Measurements from ENCODE around the gene PERP.
A peak's percentile ranks its signal among the peaks of the same experiment; 100 is the strongest.
"Not testable (repeated sequence)": the region's sequence is repeated elsewhere in the genome, so short reads cannot be mapped to it uniquely, and the experiment has no call there.

The PERP gene

GRCh38 chr6:138104618-138105213, 2.5 kb downstream of the PERP start:
- DNase-seq = no peak

GRCh38 chr6:138103871-138104270, 3.3 kb downstream of the PERP start:
- DNase-seq = no peak

DNA sequence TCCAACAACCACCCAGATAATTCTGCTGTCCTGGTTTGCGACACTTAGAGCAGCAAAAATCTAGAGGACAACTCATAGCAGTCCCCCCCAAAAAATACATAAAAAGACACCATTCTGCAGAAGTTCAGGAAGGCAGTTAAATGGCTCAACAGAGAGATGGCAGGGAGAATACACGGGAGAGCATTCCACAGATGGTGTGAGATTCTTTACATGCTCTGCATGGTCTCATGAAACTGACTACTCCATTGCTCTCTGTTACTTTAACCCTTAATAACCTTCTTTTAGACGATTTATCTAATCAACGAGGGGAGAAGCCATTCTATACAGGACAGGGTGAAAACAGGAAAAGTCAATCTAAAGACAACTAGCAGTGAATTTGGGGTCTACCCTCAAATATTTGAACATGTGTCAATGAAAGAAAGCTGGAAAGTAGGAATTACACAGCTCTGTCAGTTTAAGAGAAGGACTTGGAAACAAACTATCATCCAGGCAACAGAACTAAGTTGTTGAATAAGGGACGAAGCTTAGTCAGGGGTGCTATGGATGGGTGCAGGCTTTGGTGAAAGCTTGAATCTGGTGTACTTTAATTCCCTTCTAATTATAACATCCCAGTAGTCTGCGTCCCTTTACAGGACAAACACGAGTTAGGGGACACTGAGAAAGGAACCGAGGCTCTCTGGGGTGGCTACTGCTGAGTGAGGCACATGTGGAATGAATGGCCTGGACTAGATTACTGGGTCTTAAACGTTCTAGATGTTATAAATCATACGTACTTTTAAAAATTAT, 5.1 kb downstream of the PERP start:
- DNase-seq = no peak

DNA sequence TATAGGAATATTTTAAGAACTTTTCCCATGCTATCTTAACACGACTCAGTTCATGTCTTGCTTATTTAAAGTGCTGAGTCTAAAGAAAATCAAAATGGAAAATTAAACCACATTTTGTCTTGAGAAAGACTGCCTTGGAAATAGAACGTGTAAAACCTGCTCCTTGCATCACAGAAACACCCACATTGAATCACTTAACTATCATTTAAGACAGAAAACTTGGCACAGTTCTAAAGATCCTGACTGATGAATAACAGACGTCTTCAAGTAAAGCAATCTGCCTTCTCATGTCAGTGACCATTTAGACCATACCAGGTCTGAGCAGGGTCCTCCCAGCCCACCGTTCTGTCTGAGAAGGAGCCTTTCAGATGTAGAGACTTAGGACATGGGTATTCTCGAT, 7.4 kb downstream of the PERP start:
- DNase-seq = no peak

DNA sequence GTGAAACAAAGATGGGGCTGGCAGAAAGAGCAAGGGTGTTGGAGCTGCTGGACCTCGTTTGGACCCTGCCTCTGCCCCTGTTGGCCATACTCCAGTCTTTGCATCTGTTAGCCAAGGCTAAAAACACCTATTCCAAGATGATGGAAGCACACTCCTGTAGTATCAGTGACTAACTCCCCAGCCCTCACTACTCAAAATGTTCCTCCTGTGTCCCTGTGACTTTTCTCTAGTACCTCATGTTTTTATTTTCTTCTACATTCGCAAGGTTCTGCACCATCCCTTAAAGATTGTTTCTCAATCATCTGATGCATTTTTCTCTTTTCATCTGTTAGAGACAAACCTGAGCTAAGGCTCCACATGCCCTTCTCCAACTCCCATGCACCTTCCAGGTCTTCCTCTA, 8.9 kb downstream of the PERP start:
- no peak for DNase-seq

DNA sequence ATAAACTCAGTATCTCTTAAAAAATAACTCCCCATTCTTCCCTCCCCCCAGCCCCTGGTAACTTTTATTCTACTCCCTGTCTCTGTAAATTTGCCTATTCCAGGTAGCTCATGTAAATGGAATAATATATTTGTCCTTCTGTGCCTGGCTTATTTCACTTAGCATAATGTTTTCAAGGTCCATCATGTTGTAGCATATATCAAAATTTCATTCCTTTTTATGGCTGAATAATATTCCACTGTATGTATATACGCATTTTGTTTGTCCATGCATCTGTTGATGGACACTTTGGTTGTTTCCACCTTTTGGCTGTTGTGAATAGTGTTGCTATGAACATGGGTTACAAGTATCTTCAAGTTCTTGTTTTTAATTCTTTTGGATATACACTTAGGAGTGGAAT, 13.0 kb downstream of the PERP start:
- no peak for DNase-seq

DNA sequence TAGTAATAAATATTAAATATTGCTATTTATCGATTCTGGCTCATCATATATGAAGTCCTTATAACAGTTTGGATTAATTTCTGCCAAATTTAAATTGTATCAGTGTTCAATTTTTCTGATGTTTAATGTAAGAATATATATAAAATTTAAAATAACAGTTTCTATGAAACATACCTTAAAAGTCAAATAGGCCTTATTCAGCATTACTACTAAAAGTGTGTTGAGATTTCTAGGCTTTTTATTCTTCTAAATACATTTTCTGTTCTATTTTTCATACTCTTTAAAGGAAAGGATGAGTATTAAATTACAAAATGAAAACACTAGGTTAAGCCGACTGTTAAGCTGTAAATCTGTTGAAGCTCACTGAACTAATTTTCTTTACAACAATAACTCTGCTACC, 13.6 kb downstream of the PERP start:
- no peak for DNase-seq

GRCh38 chr6:138092686-138093085, 14.5 kb downstream of the PERP start:
- no peak for DNase-seq

DNA sequence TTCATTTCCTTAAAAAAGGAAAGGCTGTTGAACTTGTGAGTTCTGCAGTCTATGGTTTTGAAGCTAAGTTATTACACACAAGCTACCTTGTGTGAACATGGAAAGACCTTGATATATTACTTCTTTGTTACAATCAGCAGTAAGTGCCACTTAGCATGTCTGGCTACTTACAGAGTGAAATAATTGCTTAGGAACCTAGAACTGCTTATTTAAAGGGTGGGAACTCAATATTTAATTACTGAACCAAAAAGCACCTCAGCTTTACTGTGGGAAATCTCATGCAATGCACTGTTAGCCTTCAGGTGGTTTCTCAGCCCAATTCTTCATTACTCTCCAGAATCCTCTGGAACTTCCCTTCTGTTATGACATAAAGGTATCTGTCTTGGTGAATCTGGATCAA, 17.9 kb downstream of the PERP start:
- no peak for DNase-seq

DNA sequence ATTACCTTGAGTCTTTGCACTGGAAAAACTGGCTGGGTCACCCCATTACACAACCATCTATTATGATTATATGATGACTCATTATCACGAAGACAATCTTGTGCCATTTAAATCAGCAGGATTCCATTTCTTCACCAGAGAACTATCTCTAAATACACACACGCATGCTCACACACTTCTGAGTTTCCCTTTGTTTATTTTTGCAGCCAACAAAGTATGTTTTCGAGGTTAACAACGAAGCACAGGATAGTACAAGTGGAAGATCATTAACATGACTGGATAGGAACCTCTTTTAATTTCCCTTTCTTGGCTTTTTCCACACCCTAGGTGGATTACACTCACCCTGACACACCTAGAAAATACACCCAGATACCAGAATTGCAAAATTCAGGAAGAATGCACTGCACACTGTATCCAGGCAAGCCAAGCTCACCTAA, 18.9 kb downstream of the PERP start:
- peak; percentile 44 for DNase-seq

DNA sequence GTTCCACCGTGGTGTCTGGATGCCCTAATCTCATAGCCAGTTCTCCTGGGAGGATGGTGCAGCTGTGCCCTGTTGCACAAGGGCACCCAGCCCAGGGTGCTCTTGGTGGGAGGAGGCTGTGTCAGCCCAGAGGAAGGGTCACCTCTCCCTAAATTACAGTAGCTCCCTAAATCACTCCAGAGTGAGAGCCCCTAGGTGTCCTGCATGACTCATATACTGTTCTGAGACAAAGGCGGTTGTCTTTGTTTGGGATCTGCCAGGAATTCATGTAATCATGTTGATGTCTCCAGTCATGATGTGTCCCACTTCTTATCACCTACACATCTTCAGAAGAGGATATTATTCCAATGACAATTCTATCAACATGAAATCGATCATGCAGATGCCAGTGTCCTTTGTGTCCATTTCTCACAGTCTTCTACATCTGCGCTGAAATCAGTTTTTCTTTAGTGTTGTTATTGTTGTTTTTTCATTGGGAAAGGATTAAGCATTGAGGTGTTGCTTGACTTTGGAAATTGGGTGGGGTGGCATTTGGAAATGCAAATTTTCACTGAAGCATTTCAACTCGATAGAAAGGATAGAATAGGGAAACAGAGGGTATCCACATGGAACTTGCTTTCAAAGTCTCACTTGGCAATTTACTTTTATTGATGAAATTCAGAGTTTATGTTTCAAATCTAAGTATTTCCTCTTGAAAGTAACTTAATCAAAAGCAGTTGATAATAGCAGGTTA, 19.5 kb downstream of the PERP start:
- DNase-seq = no peak

GRCh38 chr6:138086573-138087196, 20.5 kb downstream of the PERP start:
- DNase-seq = no peak

GRCh38 chr6:138085839-138086222, 21.4 kb downstream of the PERP start:
- no peak for DNase-seq

DNA sequence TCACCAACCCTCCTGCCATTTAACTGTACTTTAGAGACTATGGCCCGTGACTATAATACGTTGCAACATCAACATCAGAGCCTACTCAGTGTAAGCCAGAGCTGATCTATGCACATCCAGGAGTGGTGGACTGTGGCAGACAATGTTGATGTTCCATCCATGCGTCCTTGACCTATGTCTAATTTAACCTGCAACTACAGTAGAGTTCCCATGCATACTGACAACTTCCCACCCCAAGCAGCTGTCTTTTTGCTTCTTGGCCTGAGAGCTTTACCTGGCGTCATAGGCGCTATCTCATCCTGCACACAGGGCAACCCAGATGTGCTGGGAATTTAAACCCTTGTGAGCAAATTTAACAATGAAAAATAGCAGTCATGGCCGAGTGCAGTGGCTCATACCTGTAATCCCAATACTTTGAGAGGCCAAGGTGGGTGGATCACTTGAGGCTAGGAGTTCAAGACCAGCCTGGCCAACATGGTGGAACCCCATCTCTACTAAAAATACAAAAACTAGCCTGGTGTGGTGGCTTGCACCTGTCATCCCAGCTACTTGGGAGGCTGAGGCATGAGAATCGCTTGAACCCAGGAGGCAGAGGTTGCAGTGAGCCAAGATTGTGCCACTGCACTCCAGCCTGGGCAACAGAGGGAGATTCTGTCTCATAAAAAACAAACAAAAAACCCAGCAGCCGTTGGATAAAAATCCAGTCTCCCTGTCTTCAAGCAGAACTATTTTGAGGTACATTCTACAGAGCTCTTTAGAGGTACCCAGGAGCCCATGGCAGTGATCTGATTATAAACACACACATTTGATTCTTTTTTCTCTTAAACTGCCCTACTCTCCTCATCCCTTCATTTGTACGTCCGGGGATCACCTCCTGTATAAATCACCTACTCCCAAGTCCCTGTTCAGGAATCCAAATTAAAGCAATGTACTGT, 22.0 kb downstream of the PERP start:
- no peak for DNase-seq

DNA sequence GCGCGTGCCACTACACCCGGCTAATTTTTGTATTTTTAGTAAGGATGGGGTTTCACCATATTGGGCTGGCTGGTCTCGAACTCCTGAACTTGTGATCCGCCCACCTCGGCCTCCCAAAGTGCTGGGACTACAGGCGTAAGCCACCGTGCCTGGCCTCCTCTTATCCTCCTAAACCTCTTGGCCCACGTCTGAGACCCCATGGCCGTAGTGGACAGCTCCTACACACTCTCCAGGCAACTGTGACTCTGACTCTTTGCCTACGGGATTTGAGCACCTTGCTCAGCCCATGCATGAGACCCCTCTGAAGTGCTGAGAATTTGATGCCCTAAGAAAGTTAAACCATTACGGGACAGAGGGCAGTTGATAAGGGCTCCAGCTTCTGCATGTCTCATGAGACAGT, 25.0 kb downstream of the PERP start:
- DNase-seq = no peak

DNA sequence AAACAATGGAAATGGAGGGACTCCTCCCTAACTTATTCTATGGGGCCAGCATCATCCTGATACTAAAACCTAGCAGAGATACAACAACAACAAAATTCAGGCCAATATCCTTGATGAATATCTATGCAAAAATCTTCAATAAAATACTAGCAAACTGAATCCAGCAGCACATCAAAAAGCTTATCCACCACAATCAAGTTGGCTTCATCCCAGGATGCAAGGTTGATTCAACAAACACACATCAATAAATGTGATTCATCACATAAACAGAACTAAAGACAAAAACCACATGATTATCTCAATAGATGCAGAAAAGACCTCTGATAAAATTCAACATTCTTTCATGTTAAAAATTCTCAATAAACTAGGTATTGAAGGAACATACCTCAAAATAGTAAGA, 27.7 kb downstream of the PERP start:
- DNase-seq = not testable (repeated sequence)

DNA sequence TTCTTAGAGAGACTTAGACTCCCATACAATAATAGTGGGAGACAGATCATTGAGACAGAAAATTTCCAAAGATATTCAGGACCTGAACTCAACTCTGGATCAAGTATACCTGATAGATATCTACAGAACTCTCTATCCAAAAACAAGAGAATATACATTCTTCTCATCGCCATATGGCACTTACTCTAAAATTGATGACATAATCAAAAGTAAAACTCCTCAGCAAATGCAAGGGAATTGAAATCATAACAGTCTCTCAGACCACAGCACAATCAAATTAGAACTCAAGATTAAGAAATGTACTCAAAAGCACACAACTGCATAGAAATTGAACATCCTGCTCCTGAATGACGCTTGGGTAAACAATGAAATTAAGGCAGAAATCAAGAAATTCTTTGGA, 28.7 kb downstream of the PERP start:
- DNase-seq = no peak

GRCh38 chr6:138073264-138073663, 34.0 kb downstream of the PERP start:
- DNase-seq = no peak

DNA sequence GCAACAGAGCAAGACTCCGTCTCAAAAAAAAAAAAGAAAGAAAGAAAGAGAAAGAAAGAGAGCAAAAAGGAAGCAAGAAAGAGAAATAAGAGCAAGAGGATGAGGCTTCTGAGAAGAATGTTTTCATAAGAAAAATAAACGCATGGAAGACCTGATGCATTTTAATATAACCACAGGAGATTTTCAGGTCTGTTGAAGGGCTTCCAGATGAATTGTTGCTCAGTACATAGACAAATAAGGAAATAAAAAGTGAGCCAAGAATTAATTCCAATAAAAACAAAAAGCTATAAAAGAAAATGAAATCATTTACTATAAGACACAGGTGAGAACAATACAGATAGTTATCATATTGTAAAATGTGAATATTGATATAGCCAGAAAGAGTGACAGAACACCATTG, 43.5 kb downstream of the PERP start:
- no peak for DNase-seq

DNA sequence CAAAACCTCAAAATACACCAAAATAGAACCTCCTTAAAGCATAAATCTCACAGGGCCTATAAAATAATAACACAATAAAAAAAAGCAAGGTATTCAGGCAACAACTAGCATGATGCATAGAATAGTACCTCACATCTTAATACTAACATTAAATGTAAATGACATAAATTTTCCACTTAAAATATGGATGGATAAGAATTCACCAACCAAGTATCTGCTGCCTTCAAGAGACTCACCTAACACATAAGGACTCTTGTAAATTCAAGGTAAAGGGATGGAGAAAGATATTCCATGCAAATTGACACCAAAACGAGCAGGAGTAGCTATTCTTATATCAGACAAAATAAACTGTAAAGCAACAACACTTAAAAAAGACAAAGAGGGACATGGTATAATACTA, 52.2 kb downstream of the PERP start:
- DNase-seq = no peak

GRCh38 chr6:138052783-138053182, 54.4 kb downstream of the PERP start:
- no peak for DNase-seq

- DNase-seq = no peak
Observed at GRCh38 chr6:138044972-138045371, 62.2 kb downstream of the PERP start.

GRCh38 chr6:138044458-138044857, 62.8 kb downstream of the PERP start:
- DNase-seq = no peak

Data from amniotic stem cell (primary cell).